Activated CD4-positive, alpha-beta T cell treated with anti-CD3 and anti-CD28 coated beads, Interleukin-2, amount 10 ng/mL, durations not matched to agents 7 days and 5 days (primary cell): ENCODE data around the gene PKNOX1. TPM values are rescaled to one million over a fixed set of nuclear protein-coding genes. Genes with fewer than 3 reads are reported as not detected.
"Not testable (repeated sequence)": the region's sequence is repeated elsewhere in the genome, so short reads cannot be mapped to it uniquely, and the experiment has no call there.

Experiments
- CTCF ChIA-PET: fragments of 350-600 bp; sonication (Branson Sonifier 250); formaldehyde crosslinking; loops from one replicate; lab custom pipeline; 2021; ENCODE audit warnings: antibody characterized with exemption; lab: Charles Lee
- POLR2A ChIA-PET: fragments of 350-600 bp; sonication (Branson Sonifier 250); formaldehyde crosslinking; loops from one replicate; lab custom pipeline; 2021; ENCODE audit warnings: antibody characterized with exemption; lab: Charles Lee
- DNase-seq: peaks from one replicate; pipeline ENCODE4 v3.0.0-alpha.2; 2020
- H3K27ac Mint-ChIP-seq: one replicate; pipeline ENCODE4 v1.8.0; 2021; ENCODE audit warnings: mild to moderate bottlenecking, moderate library complexity, mixed read lengths
- H3K27me3 Mint-ChIP-seq: one replicate; pipeline ENCODE4 v1.8.0; 2021; ENCODE audit warnings: mixed read lengths
- H3K36me3 Mint-ChIP-seq: one replicate; pipeline ENCODE4 v1.8.0; 2021; ENCODE audit warnings: low read depth, mixed read lengths
- H3K4me1 Mint-ChIP-seq: one replicate; pipeline ENCODE4 v1.8.0; 2021; ENCODE audit warnings: mixed read lengths
- H3K4me3 Mint-ChIP-seq: one replicate; pipeline ENCODE4 v1.8.0; 2021; ENCODE audit warnings: mild to moderate bottlenecking, moderate library complexity, mixed read lengths
- H3K9me3 Mint-ChIP-seq: one replicate; pipeline ENCODE4 v1.8.0; 2021; ENCODE audit warnings: mixed read lengths
- microRNA-seq: library from miRNA; unstranded; fragments of <30 nt; microRNA quantifications from one replicate; pipeline ENCODE4 v1.2.0, GENCODE V29; 2021; ENCODE audit warnings: borderline microRNAs expressed, borderline replicate concordance
- total RNA-seq, 2 experiments: library from RNA; stranded (reverse); gene quantifications; one replicate each; pipeline ENCODE4 v1.2.3, GENCODE V29; 2021

Gene PKNOX1
- total RNA-seq, 2 experiments from 2014 or later: 28.7 to 30.1 TPM

DNA sequence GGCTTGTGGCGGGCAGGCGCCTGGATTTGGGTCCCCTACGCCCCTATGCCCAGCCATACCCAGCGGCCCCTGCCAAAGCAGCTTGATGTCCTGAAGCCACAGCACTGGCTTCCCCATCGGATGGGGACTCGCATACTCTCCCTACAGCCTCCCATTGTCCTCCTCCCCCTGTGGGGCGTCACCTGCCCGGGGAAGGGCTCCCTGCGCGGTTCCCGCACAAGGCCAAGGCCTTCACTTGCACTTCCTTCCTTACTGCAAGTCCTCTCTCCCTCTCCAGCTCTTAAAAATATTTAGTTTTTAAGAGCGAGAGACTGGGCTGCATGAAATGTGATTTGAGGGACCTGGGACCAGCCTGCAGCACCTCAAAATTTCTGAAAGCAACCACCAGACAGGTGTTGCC, 92.3 kb downstream of the PKNOX1 start:
- H3K4me3 Mint-ChIP-seq, CTCF ChIA-PET, H3K36me3 Mint-ChIP-seq, DNase-seq, H3K27me3 Mint-ChIP-seq, H3K27ac Mint-ChIP-seq, POLR2A ChIA-PET, H3K9me3 Mint-ChIP-seq, H3K4me1 Mint-ChIP-seq: not testable (repeated sequence)

GRCh38 chr21:43068065-43068464, 93.7 kb downstream of the PKNOX1 start:
- DNase-seq, H3K9me3 Mint-ChIP-seq, H3K27ac Mint-ChIP-seq, H3K27me3 Mint-ChIP-seq, CTCF ChIA-PET, H3K36me3 Mint-ChIP-seq, H3K4me3 Mint-ChIP-seq, H3K4me1 Mint-ChIP-seq, POLR2A ChIA-PET: not testable (repeated sequence)

GRCh38 chr21:43069682-43070081, 95.3 kb downstream of the PKNOX1 start:
- H3K9me3 Mint-ChIP-seq, H3K27me3 Mint-ChIP-seq, H3K36me3 Mint-ChIP-seq, H3K4me3 Mint-ChIP-seq, POLR2A ChIA-PET, H3K27ac Mint-ChIP-seq, H3K4me1 Mint-ChIP-seq, CTCF ChIA-PET, DNase-seq: not testable (repeated sequence)

DNA sequence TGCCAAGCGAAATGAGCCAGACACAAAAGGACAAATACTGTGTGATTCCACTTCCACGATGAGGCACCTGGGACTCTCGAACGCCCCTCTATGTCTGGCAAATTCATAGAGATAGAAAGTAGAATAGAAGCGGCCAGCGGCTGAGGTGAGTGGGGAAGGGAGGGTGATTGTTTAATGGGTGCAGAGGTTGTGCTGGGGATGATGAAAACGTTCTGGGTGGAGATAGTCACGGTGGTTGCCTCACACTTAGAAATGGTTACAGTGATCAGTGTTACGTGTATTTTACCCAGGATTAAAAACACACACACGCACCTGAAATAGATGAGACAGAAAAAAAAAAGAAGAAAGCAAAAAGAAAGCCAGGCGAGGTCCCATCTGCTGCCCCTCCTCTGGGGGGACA, 98.4 kb downstream of the PKNOX1 start:
- H3K27me3 Mint-ChIP-seq, DNase-seq, H3K4me1 Mint-ChIP-seq: not testable (repeated sequence)

DNA sequence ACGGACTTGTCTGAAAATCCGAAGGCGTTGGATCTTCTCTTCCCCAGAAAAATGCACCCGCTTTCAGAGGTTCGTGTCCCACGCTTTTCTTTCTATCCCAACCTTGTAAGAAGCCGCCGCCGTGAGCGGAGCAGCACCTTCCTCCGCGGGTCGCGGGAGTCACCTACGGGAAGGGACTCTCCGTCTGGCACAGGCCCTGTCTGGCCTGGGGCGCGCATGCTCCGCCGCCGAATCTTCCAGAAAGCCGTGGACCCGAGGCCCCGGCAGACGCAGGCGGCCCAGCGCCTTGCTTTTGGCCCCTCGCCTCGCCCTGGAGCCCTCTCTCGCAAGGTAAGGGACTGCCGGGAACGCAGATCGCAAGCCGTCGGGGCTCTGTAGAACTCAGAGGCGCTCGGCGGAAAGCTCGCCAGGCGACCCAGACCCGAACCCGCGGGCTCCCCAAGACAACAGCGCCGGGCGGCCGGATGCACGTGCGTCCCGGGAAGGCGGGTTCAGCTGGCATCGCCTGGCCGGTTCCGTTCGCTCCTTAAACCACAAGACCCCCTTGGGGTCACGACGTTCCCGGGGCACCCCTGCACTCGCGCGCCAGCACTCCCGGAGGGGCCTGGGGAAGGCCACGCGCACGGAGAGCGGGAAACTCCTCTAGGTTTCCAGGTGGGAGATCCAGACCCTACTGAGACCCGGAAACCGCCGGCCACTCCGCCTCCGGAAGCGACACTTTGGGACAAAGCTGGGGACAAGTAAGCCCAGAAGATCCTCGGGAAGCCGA, 100.2 kb downstream of the PKNOX1 start:
- H3K4me1 Mint-ChIP-seq, H3K27ac Mint-ChIP-seq, DNase-seq, H3K36me3 Mint-ChIP-seq, H3K9me3 Mint-ChIP-seq, H3K4me3 Mint-ChIP-seq, CTCF ChIA-PET, POLR2A ChIA-PET, H3K27me3 Mint-ChIP-seq: not testable (repeated sequence)

More for the DNA sequence above, 98.4 kb downstream of the PKNOX1 start:
- H3K9me3 Mint-ChIP-seq, POLR2A ChIA-PET, H3K27ac Mint-ChIP-seq, H3K36me3 Mint-ChIP-seq, H3K4me3 Mint-ChIP-seq, CTCF ChIA-PET: not testable (repeated sequence)

GRCh38 chr21:43075170-43076022, 101.0 kb downstream of the PKNOX1 start, which contains the start of gene CBS:
Gene CBS (minus strand): TSS chr21:43075835. CDS start chr21:43072193, 3,642 bp downstream.
- CTCF ChIA-PET, POLR2A ChIA-PET, DNase-seq, H3K27me3 Mint-ChIP-seq, H3K9me3 Mint-ChIP-seq, H3K4me3 Mint-ChIP-seq, H3K36me3 Mint-ChIP-seq, H3K27ac Mint-ChIP-seq, H3K4me1 Mint-ChIP-seq: not testable (repeated sequence)

- H3K27me3 Mint-ChIP-seq, H3K9me3 Mint-ChIP-seq, H3K27ac Mint-ChIP-seq, H3K36me3 Mint-ChIP-seq, H3K4me3 Mint-ChIP-seq, H3K4me1 Mint-ChIP-seq, POLR2A ChIA-PET, DNase-seq, CTCF ChIA-PET: not testable (repeated sequence)
Measured at GRCh38 chr21:43076023-43076637, 101.8 kb downstream of the PKNOX1 start.

- POLR2A ChIA-PET, H3K9me3 Mint-ChIP-seq, H3K27ac Mint-ChIP-seq, DNase-seq, H3K36me3 Mint-ChIP-seq, H3K27me3 Mint-ChIP-seq, H3K4me1 Mint-ChIP-seq, H3K4me3 Mint-ChIP-seq, CTCF ChIA-PET: not testable (repeated sequence)
Measured at GRCh38 chr21:43076643-43077042, 102.3 kb downstream of the PKNOX1 start.

DNA sequence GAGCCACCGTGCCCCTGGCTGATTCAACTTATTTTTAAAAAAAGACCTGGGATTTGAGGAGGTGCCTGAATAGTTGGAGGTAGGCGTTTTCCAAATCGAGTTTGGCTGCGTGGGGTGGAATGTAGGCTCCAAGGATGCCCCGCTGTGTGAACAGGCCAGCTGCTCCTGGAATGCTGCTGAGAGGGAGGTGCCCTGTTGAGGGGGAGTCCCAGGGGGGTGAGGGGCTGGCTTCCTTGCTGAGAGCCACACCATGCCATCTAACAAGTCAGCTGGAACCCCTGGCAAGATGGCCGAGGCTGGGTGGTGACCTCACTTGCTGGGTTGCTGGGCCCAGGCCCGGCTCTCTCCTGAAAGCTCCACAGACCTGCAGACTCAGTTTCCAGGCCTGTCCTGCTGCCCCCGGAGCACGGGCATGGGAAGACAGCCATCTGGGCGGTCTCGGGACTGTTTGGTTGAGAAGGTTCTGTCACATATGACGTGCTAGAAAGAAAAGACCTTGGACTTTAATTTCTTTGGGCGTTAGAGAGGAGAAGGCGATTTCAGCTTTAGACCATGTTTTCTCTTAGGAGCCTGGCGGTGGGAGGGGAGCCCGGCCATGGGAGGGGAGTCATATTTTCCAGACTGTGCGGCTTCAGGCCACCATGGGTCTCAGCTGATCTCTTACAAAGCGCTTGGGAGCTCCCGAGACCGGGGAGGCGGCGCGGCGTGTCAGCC, 108.4 kb downstream of the PKNOX1 start:
- H3K4me3 Mint-ChIP-seq, DNase-seq, H3K36me3 Mint-ChIP-seq, H3K27me3 Mint-ChIP-seq, CTCF ChIA-PET, H3K9me3 Mint-ChIP-seq, H3K27ac Mint-ChIP-seq, POLR2A ChIA-PET, H3K4me1 Mint-ChIP-seq: not testable (repeated sequence)

Small RNAs within 50 kb of the gene (microRNA-seq; reads per million reads assigned to microRNA genes)
- gene MIR5692B: not detected

Other genes starting within 250 kb of the PKNOX1 start
- 10 to 100 TPM; 23.9 to 32.7 TPM for gene WDR4, start 95.0 kb upstream of the PKNOX1 start, total RNA-seq
- 10 to 100 TPM; 25.0 to 27.0 TPM for gene NDUFV3, start 81.3 kb upstream of the PKNOX1 start, total RNA-seq
- gene ERVH48-1, start 48.9 kb upstream of the PKNOX1 start, total RNA-seq: 1 to 10 TPM; 5.4 to 6.4 TPM
- 10 to 100 TPM; 31.4 to 31.7 TPM for gene CBS, start 101.3 kb downstream of the PKNOX1 start, total RNA-seq
- gene U2AF1, start 133.0 kb downstream of the PKNOX1 start, total RNA-seq: 10 to 100 TPM in 1 of 2 experiments, 1 to 10 TPM in 1; 5.5 to 88.5 TPM
- not detected for gene CRYAA, start 194.4 kb downstream of the PKNOX1 start, total RNA-seq